T follicular helper cell (primary cell): ENCODE data around the gene ADAMTS7.
"Not testable (repeated sequence)": the region's sequence is repeated elsewhere in the genome, so short reads cannot be mapped to it uniquely, and the experiment has no call there.

Experiments
- DNase-seq: peaks from one replicate; pipeline ENCODE4 v3.0.0-alpha.2; 2020; ENCODE audit warnings: low read depth

The ADAMTS7 gene

GRCh38 chr15:78831229-78832207, 20.3 kb upstream of the ADAMTS7 start:
- DNase-seq: no peak

DNA sequence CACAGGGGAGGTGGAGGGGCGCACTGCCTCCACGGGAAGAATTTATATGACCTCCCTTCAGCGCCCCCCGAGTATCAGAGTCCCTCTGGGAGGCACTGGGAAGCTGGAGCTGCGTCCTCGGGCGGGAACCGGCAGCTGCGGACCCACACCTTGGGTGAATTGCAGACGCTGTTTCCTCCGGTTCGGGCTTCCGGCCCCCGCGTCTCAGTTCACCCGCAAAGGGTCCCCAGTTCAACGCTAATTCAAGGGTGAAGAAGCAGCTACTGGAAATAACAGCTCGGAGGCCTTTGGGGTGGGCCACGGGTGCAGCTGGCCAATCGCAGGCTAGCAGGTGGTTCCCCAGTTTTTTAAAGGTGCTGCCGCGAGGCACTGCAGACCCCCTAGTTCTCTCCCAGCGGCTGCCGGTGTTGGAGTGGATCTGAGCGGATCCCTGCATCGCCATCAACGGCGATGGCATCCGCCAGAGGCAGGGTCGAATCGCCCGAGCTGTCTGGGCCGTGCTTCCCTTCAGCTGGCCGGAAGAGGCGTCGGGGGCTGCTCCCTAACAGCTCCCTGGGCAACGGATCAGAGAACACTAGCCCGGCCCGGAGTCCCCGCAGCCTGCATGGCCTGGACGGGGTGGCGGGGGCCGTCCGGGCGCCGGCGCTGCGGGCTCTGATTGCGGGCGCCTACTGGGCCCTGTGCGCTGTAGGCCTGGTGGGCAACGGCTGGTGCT, 19.4 kb upstream of the ADAMTS7 start:
- no peak for DNase-seq

- DNase-seq: no peak
Measured at GRCh38 chr15:78828920-78829319, 17.7 kb upstream of the ADAMTS7 start.

GRCh38 chr15:78822514-78822913, 11.2 kb upstream of the ADAMTS7 start:
- DNase-seq: no peak

DNA sequence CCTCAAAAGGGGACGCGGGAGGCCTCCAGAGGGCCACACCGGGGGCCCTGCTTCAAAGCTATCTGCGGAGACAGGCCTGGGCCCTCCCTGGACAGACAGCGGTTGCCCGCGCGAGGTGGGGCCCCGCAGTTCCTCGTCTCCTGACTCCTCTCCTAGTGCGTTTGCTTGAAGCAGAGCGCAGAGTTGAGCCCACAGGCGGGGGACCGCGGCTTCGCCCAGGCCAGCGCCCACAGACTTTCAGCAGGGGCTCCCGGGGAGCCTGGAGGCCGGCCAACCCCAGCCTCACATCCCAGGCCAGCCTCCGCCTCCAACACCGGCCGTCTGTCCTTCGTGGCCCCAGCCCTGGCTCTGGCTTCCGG, 540 bp upstream of the ADAMTS7 start:
- no peak for DNase-seq

GRCh38 chr15:78810362-78811123, 721 bp downstream of the ADAMTS7 start:
- no peak for DNase-seq

GRCh38 chr15:78810003-78810361, 1.3 kb downstream of the ADAMTS7 start:
- DNase-seq: no peak

DNA sequence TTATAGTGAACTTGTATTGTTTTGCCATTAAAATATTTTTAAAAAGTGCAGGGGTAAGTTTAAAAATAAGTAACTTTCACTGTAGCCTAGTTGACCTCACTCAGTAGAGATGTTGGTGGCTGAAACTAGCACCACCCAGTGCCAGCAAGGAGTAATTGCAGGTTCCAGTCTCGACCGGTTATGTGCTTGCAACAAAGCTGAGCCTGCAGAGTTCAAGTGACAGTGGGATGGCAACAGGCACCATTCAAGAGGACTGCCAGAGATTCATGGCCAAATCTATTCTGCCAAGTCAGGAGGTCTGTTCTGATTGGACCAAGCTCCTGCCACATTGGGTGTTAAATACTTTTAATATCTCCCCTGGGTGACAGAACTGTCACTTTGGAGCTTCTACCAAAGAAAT, 2.7 kb downstream of the ADAMTS7 start:
- no peak for DNase-seq

GRCh38 chr15:78807359-78807758, 3.9 kb downstream of the ADAMTS7 start:
- no peak for DNase-seq

- no peak for DNase-seq
Measured at GRCh38 chr15:78804391-78804792, 6.9 kb downstream of the ADAMTS7 start.

DNA sequence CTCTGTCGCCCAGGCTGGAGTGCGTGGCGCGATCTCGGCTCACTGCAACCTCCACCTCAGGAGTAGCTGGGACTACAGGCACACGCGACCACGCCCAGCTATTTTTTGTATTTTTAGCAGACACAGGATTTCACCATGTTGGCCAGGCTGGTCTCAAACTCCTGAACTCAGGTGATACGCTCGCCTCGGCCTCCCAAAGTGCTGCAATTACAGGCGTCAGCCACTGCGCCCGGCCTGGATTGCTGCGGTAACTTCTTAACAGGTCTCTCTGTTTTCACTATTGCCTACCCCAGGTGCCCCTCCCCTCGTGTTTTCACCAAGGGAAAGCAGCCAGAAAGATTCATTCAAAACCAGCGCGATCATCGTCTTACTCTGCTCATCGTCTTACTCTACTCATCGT, 10.5 kb downstream of the ADAMTS7 start:
- DNase-seq: no peak

- no peak for DNase-seq
Measured at GRCh38 chr15:78800189-78800588, 11.1 kb downstream of the ADAMTS7 start.

DNA sequence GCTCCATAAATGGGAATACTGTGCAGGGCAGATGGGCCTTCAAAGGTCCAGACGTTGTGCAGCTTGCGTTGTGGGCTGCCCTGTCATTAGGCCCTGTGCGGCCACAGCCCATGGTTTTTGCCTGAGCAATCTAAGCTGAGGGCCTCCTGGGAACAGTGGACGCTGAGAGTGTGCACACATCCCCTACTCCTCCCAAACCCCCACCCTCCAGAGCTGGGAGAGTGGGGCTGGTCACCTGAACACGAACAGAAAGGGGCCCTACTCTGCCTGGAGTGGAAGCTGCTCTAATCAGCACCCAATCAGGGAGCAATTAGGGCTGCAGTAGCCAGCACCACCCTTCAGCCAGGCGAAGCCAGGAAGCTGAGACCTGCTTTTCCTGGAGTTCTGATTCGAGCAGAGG, 12.2 kb downstream of the ADAMTS7 start:
- DNase-seq: not testable (repeated sequence)

DNA sequence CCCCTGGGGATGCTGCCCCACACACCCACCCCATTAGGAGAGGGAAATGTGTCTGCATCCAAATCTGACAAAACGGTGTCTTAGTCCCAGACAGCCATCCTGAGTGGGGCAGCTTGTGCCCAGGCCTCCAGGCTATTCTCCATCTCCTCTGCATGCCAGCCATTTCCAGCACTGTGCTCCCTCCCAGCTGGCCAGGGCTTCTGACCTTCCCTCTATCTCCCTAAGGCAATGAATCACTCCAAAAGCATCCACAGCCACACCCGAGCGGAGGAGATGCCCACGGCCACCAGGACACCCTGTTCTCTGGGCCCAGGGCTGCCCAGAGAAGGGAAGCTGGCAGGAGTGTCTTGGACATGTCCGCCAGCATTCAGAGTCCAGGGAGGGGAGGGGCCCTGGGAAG, 12.9 kb downstream of the ADAMTS7 start:
- DNase-seq: not testable (repeated sequence)

GRCh38 chr15:78797951-78798350, 13.3 kb downstream of the ADAMTS7 start:
- no peak for DNase-seq

DNA sequence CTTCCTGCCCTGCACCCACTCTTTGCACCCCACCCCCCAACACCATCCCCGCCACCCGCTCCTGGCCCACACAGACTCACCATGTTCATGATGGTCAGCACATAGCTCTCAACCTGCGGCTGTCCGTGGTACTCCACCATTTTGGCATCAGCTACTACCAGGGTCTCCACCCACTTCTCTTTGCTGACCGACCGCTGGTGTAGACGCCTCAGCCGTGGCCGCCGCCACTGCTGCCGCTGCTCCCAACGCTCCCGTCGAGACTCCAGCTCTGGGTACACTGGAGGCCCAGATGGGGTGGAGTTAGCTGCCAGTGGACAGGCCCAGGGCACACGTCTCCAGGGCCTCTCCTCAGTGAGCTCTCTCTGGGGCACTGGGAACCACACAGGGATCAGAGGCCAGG, 14.8 kb downstream of the ADAMTS7 start:
- no peak for DNase-seq

DNA sequence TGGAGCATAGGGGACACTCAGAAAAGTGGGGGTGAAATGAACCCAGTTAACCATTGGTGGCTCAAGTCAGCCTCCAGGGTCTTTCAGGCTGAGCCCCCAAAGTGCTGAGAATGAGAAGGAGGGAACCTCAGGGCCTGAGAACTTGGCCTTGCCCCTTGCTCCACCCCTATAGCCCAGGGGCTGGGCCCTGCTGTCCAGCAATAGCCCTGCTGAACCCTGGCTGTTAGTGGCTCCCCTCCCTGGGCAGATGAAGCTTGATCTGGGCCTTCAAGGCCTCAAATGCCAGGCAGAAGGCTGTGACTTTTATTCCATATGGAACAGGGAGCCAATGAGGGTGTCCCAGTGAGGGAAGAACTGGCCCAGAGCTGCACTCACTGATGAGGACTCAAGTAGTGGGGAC, 16.2 kb downstream of the ADAMTS7 start:
- DNase-seq: no peak

GRCh38 chr15:78794446-78794845, 16.8 kb downstream of the ADAMTS7 start:
- not testable (repeated sequence) for DNase-seq

DNA sequence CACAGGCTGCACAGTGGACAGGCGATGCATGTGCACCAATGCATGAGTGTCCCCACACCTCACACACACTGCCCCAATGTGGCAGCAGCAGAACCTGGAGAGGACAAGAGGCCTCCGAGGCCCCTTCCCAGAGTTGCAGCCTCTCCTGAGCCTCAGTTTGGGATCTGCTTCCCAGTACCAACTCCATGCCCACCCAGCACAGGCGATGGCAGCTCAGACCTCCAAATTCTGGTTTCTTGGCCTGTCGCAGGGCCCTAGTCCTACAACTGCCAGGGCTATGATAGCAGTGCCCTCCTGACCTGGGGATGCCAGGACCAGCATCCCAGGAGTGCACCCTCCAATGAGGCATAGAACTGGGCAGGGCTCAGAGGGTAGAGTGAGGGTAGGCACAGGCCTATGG, 19.9 kb downstream of the ADAMTS7 start:
- DNase-seq: no peak

DNA sequence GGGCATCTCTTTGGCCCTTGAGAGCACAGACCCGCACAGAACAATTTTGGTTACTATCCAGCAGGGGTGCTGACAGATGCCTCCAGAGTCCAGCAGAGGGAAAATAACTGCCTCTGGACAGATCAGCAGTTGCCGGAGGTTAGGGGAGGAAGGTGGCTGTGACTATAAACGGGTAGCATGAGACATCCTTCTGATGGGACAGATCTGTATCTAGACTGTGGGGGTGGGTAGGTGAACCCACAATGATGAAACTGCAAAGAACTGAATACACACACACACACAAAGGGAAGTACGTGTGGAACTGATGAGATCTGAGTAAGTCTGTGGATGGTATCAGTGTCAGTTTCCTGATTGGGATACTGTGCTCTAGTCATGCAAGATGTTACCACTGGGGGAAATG, 21.2 kb downstream of the ADAMTS7 start:
- DNase-seq: no peak

DNA sequence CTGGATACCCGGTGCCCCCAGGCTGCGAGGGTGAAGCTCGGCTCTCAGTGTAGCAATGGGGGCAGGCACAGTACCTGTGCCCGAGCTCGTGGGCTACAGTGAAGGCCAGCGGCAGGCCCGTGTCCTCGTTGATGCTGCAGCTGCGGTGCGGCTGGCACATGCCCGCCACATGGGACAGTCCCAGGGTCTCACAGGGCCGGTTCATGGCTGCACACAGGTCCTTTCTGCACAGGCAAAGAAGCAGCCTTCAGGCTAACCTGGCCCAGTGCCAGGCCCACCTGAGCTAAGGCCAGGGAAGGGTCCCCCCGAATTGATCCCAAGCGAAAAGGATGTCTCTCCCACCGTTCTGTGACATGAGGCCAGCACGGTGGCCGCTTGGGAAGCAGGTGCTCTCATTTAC, 21.6 kb downstream of the ADAMTS7 start:
- DNase-seq: no peak

- no peak for DNase-seq
Measured at GRCh38 chr15:78788016-78788660, 23.1 kb downstream of the ADAMTS7 start.
